Mucosa of rectum (tissue), 2 donors: ENCODE results near the gene MVD.
"Not testable (repeated sequence)": the region's sequence is repeated elsewhere in the genome, so short reads cannot be mapped to it uniquely, and the experiment has no call there.

ENCODE experiments used
- H3K27ac ChIP-seq, 2 donors: one replicate each; pipeline ENCODE4 v1.7.0; 2013; ENCODE audit warnings: inconsistent platforms in 2 of 2, low read depth in 2 of 2, low read length in 2 of 2
- H3K27me3 ChIP-seq, 2 donors: one replicate each; pipeline ENCODE4 v1.7.0; 2013; ENCODE audit warnings: low read length in 2 of 2; ENCODE audit not compliant: control insufficient read depth in 2 of 2, insufficient read depth in 2 of 2
- H3K36me3 ChIP-seq, 2 donors: one replicate each; pipeline ENCODE4 v1.7.0; 2013; ENCODE audit warnings: low read length in 2 of 2; ENCODE audit not compliant: control insufficient read depth in 2 of 2, insufficient read depth in 2 of 2
- H3K4me1 ChIP-seq, 2 donors: one replicate each; pipeline ENCODE4 v1.7.0; 2013; ENCODE audit warnings: low read length in 2 of 2, mild to moderate bottlenecking in 1 of 2; ENCODE audit not compliant: control insufficient read depth in 2 of 2, insufficient read depth in 2 of 2
- H3K4me3 ChIP-seq, 2 donors: one replicate each; pipeline ENCODE4 v1.7.0; 2013; ENCODE audit warnings: low read length in 2 of 2
- H3K9ac ChIP-seq, 2 donors: one replicate each; pipeline ENCODE4 v1.7.0; 2013; ENCODE audit warnings: low read length in 2 of 2, low read depth in 1 of 2, mild to moderate bottlenecking in 1 of 2
- H3K9me3 ChIP-seq, 2 donors: one replicate each; pipeline ENCODE4 v1.7.0; 2013; ENCODE audit warnings: low read length in 2 of 2; ENCODE audit not compliant: control insufficient read depth in 2 of 2
- donor health status: healthy.
- donor health status: Normal muscosa, but diverticular disease.

The MVD gene

DNA sequence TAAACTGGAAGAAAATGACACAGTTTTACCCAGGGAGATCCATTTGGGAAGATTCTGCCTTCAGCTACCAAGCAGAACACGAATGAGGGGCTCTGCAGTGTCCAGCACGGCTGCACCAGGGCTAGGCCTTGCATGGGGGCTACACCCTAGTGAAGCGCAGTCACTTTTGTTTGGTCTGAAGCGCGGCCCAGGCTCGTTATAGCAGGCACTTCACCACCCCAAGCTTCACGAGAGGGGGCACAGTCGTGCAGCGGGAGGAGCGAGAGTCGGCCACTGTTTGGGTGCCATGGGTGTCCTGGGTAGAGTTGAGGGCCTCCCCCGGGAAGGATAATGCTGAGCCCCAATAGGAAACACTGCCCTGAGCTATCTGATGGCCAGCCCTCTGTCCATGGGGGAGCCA, 46.2 kb downstream of the MVD start:
- Histone ChIP-seq H3K27me3 (no peaks in the 10 kb centered on the region), H3K9ac (peak overlapping the region in 1 of 2 donors; percentile 52), H3K36me3 (peaks cover 11 to 25% of the 10 kb centered on the region in 2 donors), H3K4me1 (peaks cover 30 to 35% of the 10 kb centered on the region in 2 donors), H3K27ac (peak overlapping the region; percentile 49 to 88), H3K9me3 (no peaks in the 10 kb centered on the region), H3K4me3 (no peak overlapping the region)

DNA sequence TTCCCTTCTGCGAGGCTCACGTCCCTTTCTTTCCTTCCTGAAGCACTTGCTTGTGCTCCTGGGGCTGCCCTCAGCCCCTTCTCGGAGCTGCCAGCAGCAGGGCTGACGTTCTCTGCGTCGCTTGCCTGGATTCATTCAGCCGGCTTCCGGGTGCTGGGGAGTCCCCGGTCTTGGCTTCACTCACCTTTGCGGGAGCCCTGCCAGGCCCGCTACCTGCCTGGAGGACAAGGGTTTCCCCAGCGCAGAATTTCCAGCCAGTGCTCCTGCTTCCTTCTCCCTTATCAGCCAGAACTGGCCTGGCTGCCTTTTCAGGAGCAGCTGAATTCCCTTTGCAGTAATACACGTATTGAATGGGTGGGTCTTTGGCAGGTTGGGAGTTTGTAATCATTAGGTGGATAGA, 46.6 kb downstream of the MVD start:
- H3K27me3 ChIP-seq, result no peaks in the 10 kb centered on the region
- H3K36me3 ChIP-seq, result peaks cover 15 to 28% of the 10 kb centered on the region in 2 donors
- H3K27ac ChIP-seq, result peak overlapping the region; percentile 49 to 88
- H3K9me3 ChIP-seq, result no peaks in the 10 kb centered on the region
- H3K4me3 ChIP-seq, result peak overlapping the region in 1 of 2 donors; percentile 32
- peaks cover 30 to 35% of the 10 kb centered on the region in 2 donors for H3K4me1 ChIP-seq
- H3K9ac ChIP-seq, result peak overlapping the region; percentile 52

DNA sequence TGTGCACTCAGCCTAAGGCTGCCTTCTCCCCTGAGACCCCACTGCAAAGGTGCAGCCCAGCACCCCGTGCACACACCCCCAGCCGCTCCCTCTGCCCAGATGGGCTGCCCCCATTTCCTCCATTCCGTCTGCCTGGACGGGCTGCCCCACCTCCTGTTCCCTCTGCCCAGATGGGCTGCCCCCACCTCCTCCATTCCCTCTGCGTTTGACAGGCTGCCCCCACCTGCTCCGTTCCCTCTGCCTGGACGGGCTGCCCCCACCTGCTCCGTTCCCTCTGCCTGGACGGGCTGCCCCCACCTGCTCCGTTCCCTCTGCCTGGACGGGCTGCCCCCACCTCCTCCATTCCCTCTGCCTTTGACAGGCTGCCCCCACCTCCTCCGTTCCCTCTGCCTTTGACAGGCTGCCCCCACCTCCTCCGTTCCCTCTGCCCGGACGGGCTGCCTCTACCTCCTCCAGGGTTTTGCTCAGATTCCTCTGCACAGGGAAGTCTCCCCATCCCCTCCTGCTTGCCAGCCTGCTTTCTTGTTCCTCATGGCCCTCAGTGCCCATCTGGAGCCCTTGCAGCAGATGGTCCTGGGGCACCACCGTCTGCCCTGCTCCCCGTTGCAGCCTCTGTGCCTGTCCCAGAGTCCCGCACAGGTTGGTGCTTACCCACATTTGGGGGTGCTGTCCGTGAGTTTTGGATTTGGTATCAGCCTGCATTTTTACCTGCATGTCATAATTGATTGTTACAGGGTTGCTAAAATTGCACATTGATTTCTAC, 47.9 kb downstream of the MVD start:
- Histone ChIP-seq H3K9me3 (no peaks in the 10 kb centered on the region), H3K36me3 (peaks cover 25 to 41% of the 10 kb centered on the region in 2 donors), H3K4me1 (peaks cover 30 to 34% of the 10 kb centered on the region in 2 donors), H3K9ac (no peak overlapping the region), H3K27ac (peak overlapping the region in 1 of 2 donors; percentile 88), H3K4me3 (no peak overlapping the region), H3K27me3 (no peaks in the 10 kb centered on the region)

DNA sequence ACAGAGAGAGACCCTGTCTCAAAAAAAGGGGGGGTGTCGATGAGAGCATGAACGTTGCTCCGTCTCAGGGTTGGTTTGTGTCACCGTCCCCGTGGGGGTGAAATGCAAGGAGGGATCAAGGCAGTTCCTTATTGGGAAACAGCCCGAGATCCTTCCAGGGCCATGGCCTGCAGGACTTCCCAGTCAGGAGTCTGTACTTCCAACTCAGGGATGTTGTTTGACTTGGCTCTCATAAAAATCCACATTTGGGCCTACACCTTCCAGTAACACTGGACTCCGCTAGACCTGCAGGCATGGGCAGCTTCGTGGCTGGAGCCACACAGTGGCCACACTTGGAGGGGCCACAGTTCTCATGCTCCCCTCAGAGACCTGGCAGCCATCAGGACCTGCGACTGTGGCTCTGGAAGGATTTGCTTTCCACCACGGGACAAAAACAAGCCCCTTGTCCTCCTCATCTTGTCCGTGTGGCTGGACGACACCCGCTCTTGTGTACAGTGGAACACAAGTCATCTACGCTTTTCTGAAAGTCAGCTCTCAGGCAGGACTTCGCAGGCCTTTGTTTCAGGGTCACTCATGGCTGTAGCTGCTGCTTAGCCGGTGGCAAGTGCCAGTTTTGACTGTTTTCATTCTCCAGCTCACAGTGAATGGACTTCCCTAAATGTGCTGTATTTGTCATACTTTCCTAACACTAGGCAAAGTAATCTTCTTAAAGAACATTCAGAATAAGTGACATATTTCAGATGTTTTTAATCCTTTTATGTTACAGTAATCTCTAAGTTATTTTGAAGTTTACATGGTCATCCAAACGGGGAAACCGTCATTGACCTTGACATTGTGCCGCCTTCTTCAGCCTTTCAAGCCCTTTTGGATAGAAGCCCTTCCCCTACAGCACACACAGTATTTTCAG, 48.7 kb downstream of the MVD start:
- no peak overlapping the region for H3K4me3 ChIP-seq
- H3K9ac ChIP-seq, result no peak overlapping the region
- H3K27me3 ChIP-seq, result no peaks in the 10 kb centered on the region
- H3K36me3 ChIP-seq, result peaks cover 22 to 48% of the 10 kb centered on the region in 2 donors
- no peak overlapping the region for H3K27ac ChIP-seq
- peaks cover 29 to 30% of the 10 kb centered on the region in 2 donors for H3K4me1 ChIP-seq
- no peaks in the 10 kb centered on the region for H3K9me3 ChIP-seq

DNA sequence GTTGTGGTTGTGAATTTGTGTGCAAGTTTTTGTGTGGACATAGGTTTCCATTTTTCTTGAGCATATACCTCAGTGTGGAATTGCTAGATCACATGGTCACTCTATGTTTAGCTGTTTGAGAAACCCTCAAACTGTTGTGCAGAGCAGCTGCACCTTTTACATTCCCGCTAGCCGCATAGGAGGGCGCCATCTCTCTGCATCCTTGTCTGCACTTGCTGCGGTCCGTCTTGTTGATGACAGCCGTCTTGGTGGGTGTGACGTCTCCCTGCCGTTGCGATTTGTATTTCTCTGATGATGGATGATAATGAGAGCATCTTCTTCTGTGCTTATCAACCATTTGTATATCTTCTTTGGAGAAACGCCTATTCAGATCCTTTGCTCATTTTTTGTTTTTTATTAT, 49.6 kb downstream of the MVD start:
- Histone ChIP-seq H3K36me3 (peaks cover 27 to 49% of the 10 kb centered on the region in 2 donors), H3K27me3 (no peaks in the 10 kb centered on the region), H3K9me3 (no peaks in the 10 kb centered on the region), H3K4me3 (no peak overlapping the region), H3K4me1 (peaks cover 25 to 27% of the 10 kb centered on the region in 2 donors), H3K27ac (no peak overlapping the region), H3K9ac (no peak overlapping the region)

DNA sequence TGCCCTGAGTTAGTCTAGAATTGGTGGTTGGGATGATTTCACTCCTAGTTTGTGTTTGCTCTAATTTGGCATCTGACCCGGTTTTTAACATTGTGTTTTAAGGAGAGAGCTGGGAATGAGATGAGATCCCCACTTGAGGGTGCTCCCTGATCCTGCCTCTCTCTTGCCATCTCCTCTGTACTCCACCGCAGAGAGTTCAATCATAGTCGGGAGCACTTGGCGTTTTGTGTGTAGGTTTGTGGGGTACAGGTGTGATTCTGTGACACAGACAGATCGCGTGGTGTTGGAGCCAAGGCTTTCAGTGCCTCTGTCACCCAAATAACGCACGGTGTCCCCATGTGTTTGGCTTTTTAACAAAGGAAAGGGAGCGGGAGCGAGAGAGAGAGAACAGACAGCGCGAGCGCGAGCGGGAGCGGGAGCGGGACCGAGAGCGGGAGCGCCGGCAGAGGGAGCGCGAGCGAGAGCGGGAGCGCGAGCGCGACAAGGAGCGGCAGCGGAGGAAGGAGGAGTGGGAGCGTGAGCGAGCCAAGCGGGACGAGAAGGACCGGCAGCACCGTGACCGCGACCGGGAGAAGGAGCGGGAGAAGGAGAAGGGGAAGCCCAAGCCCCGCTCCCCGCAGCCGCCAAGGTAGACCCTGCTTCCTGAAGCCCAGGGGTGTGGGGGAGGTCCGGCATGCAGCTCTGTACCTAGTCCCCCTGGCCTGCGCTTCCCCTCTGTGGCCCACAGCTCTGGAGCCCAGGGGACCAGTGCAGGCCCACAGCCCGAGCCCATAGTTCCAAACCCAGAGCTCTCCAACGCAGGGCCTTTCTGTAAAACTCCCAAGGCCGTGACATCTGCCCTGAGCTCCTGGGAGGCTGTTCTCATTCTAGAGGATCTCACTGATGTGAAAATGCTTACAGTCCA, 51.7 kb downstream of the MVD start:
- Histone ChIP-seq H3K9me3 (no peaks in the 10 kb centered on the region), H3K4me1 (peaks cover 6% of the 10 kb centered on the region in 2 donors), H3K4me3 (no peak overlapping the region), H3K9ac (no peak overlapping the region), H3K27ac (no peak overlapping the region), H3K36me3 (peaks cover 31 to 52% of the 10 kb centered on the region in 2 donors), H3K27me3 (no peaks in the 10 kb centered on the region)

DNA sequence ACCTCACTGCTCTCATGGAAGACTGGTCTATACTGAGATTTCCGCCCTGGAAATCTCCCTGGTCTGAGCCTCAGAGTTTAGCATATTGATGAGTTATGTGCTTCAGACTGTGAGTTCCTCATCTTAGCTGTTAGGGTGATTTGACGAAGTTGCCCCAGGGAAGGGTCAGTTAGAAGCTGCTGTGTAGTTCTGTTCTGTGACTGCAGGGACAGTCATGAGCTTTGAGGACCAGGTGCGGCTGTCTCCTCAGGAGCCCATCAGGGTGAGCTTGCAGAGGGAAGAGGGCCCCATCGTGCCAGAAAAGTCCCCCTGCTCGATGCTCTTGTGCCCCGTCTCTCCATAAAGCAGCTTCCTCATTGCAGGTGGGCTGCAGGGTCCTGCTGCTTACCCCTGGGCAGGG, 52.8 kb downstream of the MVD start:
- no peak overlapping the region for H3K4me3 ChIP-seq
- H3K9ac ChIP-seq, result no peak overlapping the region
- H3K36me3 ChIP-seq, result peaks cover 38 to 58% of the 10 kb centered on the region in 2 donors
- H3K9me3 ChIP-seq, result no peaks in the 10 kb centered on the region
- H3K27me3 ChIP-seq, result no peaks in the 10 kb centered on the region
- H3K27ac ChIP-seq, result no peak overlapping the region
- no peaks in the 10 kb centered on the region for H3K4me1 ChIP-seq

DNA sequence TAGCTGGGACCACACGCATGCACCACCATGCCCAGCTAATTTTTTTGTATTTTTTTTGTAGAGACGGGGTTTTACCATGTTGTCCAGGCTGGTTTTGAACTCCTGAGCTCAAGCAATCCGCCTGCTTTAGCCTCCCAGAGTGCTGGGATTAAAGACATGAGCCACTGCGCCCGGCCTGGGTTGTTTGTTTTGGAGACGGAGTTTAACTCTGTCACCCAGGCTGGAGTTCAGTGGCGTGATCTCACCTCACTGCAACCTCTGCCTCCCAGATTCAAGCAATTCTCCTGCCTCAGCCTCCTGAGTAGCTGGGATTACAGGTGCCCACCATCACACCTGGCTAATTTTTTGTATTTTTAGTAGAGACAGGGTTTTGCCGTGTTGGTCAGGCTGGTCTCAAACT, 53.5 kb downstream of the MVD start:
- H3K9ac ChIP-seq, H3K4me1 ChIP-seq, H3K27me3 ChIP-seq, H3K4me3 ChIP-seq, H3K27ac ChIP-seq, H3K9me3 ChIP-seq: not testable (repeated sequence)
- peaks cover 39 to 58% of the 10 kb centered on the region in 2 donors for H3K36me3 ChIP-seq

DNA sequence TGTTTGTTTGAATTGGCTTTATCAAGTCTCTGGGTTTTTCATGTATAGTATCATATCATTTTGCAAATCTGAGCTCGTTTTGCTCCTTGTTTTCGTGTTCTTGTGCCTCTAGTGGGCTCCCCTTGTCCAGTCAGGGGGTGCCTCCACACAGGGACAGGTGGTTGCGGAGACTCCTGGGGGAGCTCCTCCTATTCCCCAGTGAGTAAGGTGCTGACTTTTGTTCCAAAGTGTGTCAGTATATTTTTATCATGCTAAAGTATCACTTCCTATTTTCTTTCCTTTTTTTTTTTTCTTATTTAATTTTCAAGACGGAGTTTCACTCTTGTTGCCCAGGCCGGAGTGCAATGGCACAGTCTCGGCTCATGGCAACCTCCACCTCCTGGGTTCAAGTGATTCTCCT, 54.8 kb downstream of the MVD start:
- Histone ChIP-seq H3K9me3 (no peaks in the 10 kb centered on the region), H3K4me1 (no peaks in the 10 kb centered on the region), H3K27ac (no peak overlapping the region), H3K27me3 (no peaks in the 10 kb centered on the region), H3K4me3 (no peak overlapping the region), H3K36me3 (peaks cover 33 to 51% of the 10 kb centered on the region in 2 donors), H3K9ac (no peak overlapping the region)
